OCI-LY7 (cell line): Measurements from ENCODE around the gene FAAH2. TPM values are rescaled to one million over a fixed set of nuclear protein-coding genes. Genes with fewer than 3 reads are reported as not detected.

Experiments used
- BruUV-seq: library from RNA; stranded (reverse); fragments of 400-500 nt; replicated peaks from 2 replicates; lab custom pipeline; 2021; lab: Mats Ljungman, UMichigan
- CTCF ChIA-PET: fragments of 300-600 bp; sonication (Branson Sonifier 250); formaldehyde crosslinking; loops from one replicate; lab custom pipeline; 2022; ENCODE audit warnings: antibody characterized with exemption; ENCODE audit not compliant: unreplicated experiment; lab: Charles Lee
- POLR2A ChIA-PET: fragments of 300-600 bp; sonication (Branson Sonifier 250); formaldehyde crosslinking; loops from one replicate; lab custom pipeline; 2022; ENCODE audit warnings: antibody characterized with exemption; lab: Charles Lee
- DNase-seq: peaks from one replicate; pipeline ENCODE4 v3.0.0-alpha.2; 2015; ENCODE audit warnings: low spot score
- H2AFZ ChIP-seq: fragments of 200-600 bp; sonication (generic), shearing (Covaris generic); 2 replicates; pipeline ENCODE4 v1.6.1; 2014; ENCODE audit warnings: mild to moderate bottlenecking, antibody characterized with exemption, low read length, moderate library complexity
- H3K27ac ChIP-seq: fragments of 200-600 bp; sonication (generic); 2 replicates; pipeline ENCODE4 v1.5.1; 2014; ENCODE audit warnings: mixed run types, low read depth, mild to moderate bottlenecking, moderate library complexity, low read length, inconsistent platforms; ENCODE audit not compliant: poor library complexity, severe bottlenecking
- H3K36me3 ChIP-seq: fragments of 200-600 bp; sonication (generic); 2 replicates; pipeline ENCODE4 v1.6.1; 2014; ENCODE audit warnings: mild to moderate bottlenecking, antibody characterized with exemption, low read length, moderate library complexity, mixed read lengths; ENCODE audit not compliant: insufficient read depth
- H3K4me1 ChIP-seq: fragments of 200-600 bp; sonication (generic); 2 replicates; pipeline ENCODE4 v1.5.1; 2014; ENCODE audit warnings: mild to moderate bottlenecking, low read length; ENCODE audit not compliant: insufficient read depth, poor library complexity, severe bottlenecking
- H3K4me2 ChIP-seq: fragments of 200-600 bp; sonication (generic); 2 replicates; pipeline ENCODE4 v1.6.1; 2014; ENCODE audit warnings: mild to moderate bottlenecking, low read length
- H3K4me3 ChIP-seq: fragments of 200-600 bp; sonication (generic); 2 replicates; pipeline ENCODE4 v1.5.1; 2014; ENCODE audit warnings: mild to moderate bottlenecking, low read depth, low read length; ENCODE audit not compliant: poor library complexity, severe bottlenecking
- H3K79me2 ChIP-seq: fragments of 200-600 bp; sonication (generic); 2 replicates; pipeline ENCODE4 v1.6.1; 2016; ENCODE audit warnings: low read depth, mild to moderate bottlenecking, low read length, moderate library complexity, mixed read lengths; ENCODE audit not compliant: insufficient read depth
- H3K9me2 ChIP-seq: fragments of 200-600 bp; sonication (generic); 2 replicates; pipeline ENCODE4 v1.6.1; 2016; ENCODE audit warnings: mild to moderate bottlenecking, low read length, mixed read lengths; ENCODE audit not compliant: insufficient read depth
- H3K9me3 ChIP-seq: fragments of 200-600 bp; sonication (generic); 2 replicates; pipeline ENCODE4 v1.6.1; 2014; ENCODE audit warnings: mild to moderate bottlenecking, mixed run types, low read length, mixed read lengths
- H4K20me1 ChIP-seq: fragments of 200-600 bp; sonication (generic); 2 replicates; pipeline ENCODE4 v1.6.1; 2014; ENCODE audit warnings: mild to moderate bottlenecking, antibody characterized with exemption, low read length, moderate library complexity, mixed read lengths; ENCODE audit not compliant: insufficient read depth
- EZH2phosphoT487 ChIP-seq: fragments of 200-600 bp; sonication (generic); IDR thresholded peaks from 2 replicates; pipeline ENCODE4 v1.6.1; 2018; ENCODE audit warnings: low read depth, borderline replicate concordance, mild to moderate bottlenecking, mixed run types, antibody characterized with exemption, low read length, moderate library complexity, mixed read lengths
- intact Hi-C: fragments of 100-400 bp; cut with micrococcal nuclease; formaldehyde crosslinking; loops from one replicate; pipeline ENCODE4 v1.10.0; 2022; ENCODE audit not compliant: unreplicated experiment
- total RNA-seq, 2 experiments: library from RNA; depleted of rRNA in 1 of 2; stranded (reverse); fragments of >200 nt in 1 of 2; shearing (Covaris generic) in 1 of 2; gene quantifications; 2 replicates each; pipeline ENCODE4 v1.2.3, GENCODE V29; 2014 to 2022
- TF ChIP-seq, protein P1 (sequence below): fragments of 200-600 bp; sonication (generic); conservative IDR thresholded peaks from 2 replicates; pipeline ENCODE4 v1.5.1; 2014; ENCODE audit warnings: mild to moderate bottlenecking, antibody characterized with exemption, low read length, moderate library complexity, mixed read lengths

The FAAH2 gene
- total RNA-seq, 2 experiments from 2014 or later, result 1.3 to 6.3 TPM

DNA sequence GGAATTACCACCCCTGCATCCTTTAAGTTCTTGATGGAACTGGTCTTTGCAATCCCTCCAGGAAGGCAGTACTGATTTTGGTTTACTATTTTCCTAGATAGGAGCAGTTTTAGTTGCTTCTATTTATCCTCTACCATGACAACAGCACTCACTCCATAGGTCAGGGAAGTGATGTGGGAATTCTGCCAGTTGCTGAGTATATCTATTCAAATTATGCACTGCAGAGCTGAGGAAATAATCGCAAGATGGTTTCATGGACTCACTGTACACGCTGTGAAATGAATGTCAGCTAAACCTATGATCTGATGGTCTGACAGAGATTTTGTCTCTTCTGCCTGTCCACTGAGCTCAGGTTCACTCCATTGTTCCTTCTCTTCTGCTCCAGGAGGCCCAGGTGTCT is 135.8 kb downstream of the FAAH2 start:
- intact Hi-C loops, result no loop called here
- TF ChIP-seq EZH2phosphoT487, result no peak
- TF ChIP-seq, protein P1, sequence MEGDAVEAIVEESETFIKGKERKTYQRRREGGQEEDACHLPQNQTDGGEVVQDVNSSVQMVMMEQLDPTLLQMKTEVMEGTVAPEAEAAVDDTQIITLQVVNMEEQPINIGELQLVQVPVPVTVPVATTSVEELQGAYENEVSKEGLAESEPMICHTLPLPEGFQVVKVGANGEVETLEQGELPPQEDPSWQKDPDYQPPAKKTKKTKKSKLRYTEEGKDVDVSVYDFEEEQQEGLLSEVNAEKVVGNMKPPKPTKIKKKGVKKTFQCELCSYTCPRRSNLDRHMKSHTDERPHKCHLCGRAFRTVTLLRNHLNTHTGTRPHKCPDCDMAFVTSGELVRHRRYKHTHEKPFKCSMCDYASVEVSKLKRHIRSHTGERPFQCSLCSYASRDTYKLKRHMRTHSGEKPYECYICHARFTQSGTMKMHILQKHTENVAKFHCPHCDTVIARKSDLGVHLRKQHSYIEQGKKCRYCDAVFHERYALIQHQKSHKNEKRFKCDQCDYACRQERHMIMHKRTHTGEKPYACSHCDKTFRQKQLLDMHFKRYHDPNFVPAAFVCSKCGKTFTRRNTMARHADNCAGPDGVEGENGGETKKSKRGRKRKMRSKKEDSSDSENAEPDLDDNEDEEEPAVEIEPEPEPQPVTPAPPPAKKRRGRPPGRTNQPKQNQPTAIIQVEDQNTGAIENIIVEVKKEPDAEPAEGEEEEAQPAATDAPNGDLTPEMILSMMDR, result no peak
- no peak for DNase-seq
- Histone ChIP-seq H3K4me3 (no peak overlapping the region), H3K79me2 (no peaks in the 10 kb centered on the region), H3K9me2 (no peaks in the 10 kb centered on the region), H3K36me3 (no peaks in the 10 kb centered on the region), H2AFZ (no peak overlapping the region), H3K4me1 (no peaks in the 10 kb centered on the region), H3K27ac (no peak overlapping the region), H4K20me1 (no peaks in the 10 kb centered on the region), H3K4me2 (no peak overlapping the region), H3K9me3 (no peaks in the 10 kb centered on the region)
- CTCF ChIA-PET, result no interaction called here
- POLR2A ChIA-PET, result no interaction called here
- BruUV-seq, result no TSS peak

DNA sequence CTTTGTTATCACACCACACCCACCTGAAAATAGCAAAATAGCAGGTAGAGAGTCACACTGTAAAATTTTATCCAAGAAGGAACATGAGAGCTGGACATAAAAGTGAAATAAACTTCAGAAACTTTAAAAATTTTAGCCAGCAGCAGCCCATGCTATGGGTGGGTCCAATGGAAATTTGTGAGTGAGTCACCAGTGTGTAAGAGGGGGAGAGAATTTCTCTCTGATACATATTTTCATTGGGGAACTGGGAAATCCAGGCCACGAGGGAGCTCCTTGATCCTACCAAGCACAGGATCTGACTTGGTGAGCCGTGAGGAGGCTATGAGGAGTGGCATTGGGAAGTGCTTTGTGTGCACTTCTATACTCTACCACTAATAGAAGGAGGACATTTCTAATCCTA is 136.3 kb downstream of the FAAH2 start:
- CTCF ChIA-PET, result no interaction called here
- no peak for DNase-seq

DNA sequence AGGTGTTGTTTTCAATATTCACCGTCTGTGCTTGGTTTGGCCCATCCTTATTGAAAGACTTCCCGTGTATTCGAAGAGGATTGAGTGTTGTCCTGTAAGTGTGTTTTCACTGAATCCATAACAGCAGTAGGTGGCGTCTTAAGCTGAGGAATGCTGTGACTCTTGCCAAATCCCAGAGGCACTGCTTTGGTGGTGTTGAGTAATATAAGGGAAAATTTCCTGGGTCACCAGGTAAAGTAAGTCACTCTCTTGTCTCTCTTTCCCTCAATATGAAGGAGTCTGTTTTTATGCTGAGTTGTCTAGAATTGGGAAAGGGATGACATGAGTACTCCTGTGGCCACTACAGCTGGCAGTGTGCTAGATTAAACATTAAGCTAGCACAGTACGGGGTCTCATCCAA is 158.6 kb downstream of the FAAH2 start:
- Histone ChIP-seq H3K9me2 (no peaks in the 10 kb centered on the region), H3K4me1 (no peaks in the 10 kb centered on the region), H3K4me3 (no peak overlapping the region), H3K4me2 (no peak overlapping the region), H3K79me2 (no peaks in the 10 kb centered on the region), H4K20me1 (no peaks in the 10 kb centered on the region), H3K36me3 (no peaks in the 10 kb centered on the region), H3K9me3 (no peaks in the 10 kb centered on the region), H2AFZ (no peak overlapping the region), H3K27ac (no peak overlapping the region)
- POLR2A ChIA-PET, result no interaction called here
- no TSS peak for BruUV-seq
- TF ChIP-seq, protein P1, result no peak
- TF ChIP-seq EZH2phosphoT487, result no peak
- CTCF ChIA-PET, result no interaction called here
- DNase-seq, result no peak
- intact Hi-C loops, result loop anchor here (5.0 kb wide), 1 partner anchor 52 kb away; no protein-coding TSS in a partner anchor

More for the DNA sequence above, 136.3 kb downstream of the FAAH2 start:
- intact Hi-C loops, result no loop called here
- Histone ChIP-seq H3K79me2 (no peaks in the 10 kb centered on the region), H3K36me3 (no peaks in the 10 kb centered on the region), H3K9me2 (no peaks in the 10 kb centered on the region), H3K4me1 (no peaks in the 10 kb centered on the region), H3K4me2 (no peak overlapping the region), H3K27ac (no peak overlapping the region), H2AFZ (no peak overlapping the region), H4K20me1 (no peaks in the 10 kb centered on the region), H3K9me3 (no peaks in the 10 kb centered on the region), H3K4me3 (no peak overlapping the region)
- BruUV-seq, result no TSS peak
- POLR2A ChIA-PET, result interaction anchor here (0.8 kb wide), 1 partner anchor 9 kb away, joined by 7 read pairs; no protein-coding TSS in a partner anchor
- no peak for TF ChIP-seq EZH2phosphoT487
- TF ChIP-seq, protein P1, result no peak
